Fibroblast of skin of abdomen (primary cell): ENCODE data around the gene NEK6.
A peak's percentile ranks its signal among the peaks of the same experiment; 100 is the strongest.

Source experiments
- DNase-seq: peaks from one replicate; pipeline ENCODE4 v3.0.0-alpha.2; 2013

The NEK6 gene

DNA sequence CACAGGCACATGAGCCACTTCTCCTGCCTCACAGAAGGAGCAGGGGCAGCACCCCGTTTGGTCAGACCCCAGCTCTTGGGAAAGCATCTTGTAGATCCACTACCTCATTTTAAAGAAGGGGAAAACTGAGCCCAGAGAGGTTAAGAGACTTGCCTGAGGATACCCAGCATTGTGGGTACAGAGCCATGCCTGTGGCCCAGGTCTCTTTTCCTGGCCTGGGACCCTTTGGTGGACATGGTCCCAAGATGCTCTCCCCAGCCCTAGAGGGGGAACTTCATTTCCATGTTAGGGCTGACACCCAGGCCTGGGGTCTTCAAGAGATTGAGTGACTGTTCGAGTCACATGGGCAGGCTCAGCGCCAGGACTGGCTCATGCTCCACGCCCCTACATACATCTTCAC, 64.2 kb downstream of the NEK6 start:
- no peak for DNase-seq

DNA sequence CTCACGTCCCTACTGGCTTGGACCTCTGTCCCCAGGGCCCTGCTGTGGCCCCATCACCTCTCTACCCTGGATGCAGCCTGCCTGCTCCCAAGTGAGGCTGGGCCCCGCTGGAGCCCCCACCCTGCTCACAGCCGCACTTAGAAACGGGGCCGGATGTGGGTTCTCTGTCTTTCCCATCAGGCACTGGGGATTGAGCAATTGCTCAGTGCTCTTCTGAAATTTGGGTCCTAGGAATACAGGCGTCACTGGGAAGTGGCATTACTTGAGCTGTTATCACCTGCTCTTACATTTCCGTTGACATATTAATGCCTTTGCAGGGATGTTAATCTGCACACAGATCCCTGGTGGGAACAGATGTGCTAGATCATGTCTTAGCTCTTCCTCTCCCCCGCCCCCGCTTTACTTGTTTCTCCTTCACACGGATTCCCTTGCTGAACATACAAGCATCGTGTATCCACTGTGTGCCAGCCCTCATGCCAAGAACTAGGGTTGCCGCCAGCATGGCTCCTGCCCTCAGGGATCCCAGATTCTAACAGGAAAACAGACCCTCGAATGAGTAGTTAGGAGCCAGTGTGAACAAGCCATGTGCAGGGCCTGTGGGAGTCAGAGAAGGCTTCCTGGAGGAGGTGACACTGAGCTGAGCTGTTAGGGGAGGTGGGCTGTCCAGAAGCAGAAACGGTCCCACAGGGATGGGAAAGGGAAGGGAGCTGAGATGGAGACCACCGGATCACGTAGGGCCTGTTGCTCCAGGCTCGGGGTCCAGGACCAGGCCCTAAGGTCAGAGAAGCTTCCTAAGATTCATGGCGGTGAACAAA, 65.1 kb downstream of the NEK6 start:
- DNase-seq: peak; percentile 23

DNA sequence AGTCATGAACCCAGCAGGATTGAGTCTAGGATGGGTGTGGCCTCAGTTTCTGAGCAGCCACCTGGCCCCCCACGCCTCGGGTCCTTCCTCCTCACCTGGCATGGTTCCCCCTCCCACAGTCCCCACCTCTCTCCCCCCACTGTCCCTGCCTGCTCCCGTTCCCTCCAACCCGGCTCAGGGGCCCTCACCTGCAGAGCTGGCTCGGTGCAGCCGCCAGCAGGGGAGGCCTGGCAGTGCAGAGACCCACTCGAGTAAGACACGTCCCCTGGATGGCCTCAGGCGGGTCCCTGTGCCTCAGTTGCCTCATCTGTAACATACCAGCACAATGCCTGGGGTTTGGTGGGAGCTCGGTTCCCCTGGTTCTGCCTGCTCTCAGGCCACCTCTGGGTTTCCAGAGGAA, 66.2 kb downstream of the NEK6 start:
- no peak for DNase-seq

DNA sequence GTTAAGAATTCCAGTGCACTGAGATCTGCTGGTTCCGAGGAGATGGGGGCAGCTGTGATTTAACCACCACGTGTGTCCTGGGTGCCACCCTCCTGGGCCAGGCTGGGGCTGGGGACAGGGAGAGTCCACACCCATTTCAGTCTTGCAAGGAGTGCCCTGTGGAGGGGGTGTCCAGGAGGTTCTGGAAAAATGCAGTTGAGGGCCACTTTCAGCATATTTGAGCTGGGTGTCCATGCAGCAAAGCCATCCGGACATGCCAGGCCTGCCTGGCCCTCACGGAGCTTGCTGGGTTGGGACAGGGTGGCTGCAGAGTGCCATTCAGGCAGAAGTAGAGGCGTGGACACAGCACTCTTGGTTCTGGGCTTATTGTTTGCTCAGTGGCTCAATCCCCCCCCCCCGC, 68.1 kb downstream of the NEK6 start:
- no peak for DNase-seq

DNA sequence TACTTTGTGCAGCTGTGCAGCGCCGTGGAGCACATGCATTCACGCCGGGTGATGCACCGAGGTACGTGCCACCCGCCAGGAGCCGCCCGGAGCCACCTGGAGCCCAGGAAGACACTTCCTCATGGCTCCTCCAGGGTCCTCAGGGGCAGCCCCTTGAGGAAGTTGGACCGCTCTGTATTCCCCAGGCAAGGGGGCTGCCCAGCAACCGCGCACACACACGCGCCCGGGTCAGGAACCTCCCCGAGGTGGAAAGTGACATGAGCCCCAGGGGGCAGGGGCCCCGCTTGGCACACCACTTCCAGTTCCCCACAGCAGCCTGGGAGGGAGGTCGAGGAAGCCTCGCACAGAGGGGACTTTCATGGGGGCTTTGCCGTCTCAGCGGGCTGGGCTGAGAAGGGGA, 68.6 kb downstream of the NEK6 start:
- DNase-seq: no peak

DNA sequence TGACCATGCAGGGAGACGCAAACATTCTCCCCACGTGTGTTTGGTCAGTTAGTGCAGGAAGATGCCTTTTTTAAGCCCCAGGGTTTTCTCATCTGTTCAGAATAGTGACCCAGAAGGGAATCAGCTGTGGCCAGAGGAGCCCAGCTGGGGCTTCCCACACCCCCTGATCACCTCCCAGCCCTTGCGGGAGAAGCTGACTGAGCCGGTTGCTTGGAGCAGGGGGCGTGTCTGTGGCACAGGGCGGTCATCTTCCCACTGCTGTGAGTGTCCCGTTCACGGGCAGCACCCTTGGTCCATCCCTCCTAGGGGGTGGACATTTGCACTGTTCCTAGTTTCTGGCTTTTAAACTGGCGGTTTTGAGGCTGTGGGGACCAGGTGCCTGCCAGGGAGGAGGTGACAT, 69.7 kb downstream of the NEK6 start:
- DNase-seq: no peak

DNA sequence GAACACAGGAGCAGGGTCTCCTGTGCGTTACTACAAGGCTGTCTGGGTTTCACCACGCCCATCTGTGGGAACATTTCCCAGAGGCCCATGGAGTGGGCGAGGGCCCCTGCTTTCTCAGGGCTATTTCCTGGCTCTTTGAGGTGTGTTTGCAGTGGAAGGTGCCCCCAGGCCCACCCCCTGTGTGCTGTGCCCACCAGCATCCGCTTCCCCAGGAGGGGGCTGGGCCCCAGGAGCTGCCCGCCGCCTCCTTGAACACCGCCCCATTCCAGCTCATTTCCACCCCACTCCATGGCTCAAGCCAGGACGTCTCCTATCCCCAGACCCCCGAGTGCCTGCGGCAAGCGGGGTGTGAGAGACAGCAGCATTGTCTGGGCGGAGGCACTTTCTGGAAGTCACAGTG, 70.5 kb downstream of the NEK6 start:
- no peak for DNase-seq

DNA sequence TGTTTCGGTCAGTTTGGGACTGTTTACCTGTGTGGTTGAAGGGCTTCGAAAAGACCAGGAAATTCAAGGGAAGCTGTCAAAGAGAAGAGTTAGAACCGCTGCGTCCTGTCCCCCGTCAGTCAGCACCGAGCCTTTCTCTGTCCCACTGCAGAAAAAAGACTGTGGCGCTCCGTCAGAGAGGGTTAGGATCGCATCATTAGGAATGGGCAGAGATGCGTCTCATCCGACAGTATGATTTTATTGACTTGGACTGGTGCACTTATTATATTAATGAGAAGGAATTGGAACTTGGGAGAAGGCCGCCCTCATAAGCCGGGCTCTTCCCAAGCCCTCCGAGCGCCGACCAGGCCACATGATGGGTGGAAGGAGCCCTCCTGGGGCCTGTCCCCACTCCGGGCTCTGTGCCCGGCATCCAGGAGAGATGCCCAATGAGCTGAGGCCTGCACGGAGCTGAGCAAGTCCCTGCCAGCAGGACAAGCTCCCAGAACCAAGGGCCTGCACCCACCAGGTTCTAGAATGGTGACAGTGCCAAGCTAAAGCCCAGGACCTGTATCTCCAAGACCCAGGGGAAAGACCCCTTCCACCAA, 71.5 kb downstream of the NEK6 start:
- DNase-seq: no peak

DNA sequence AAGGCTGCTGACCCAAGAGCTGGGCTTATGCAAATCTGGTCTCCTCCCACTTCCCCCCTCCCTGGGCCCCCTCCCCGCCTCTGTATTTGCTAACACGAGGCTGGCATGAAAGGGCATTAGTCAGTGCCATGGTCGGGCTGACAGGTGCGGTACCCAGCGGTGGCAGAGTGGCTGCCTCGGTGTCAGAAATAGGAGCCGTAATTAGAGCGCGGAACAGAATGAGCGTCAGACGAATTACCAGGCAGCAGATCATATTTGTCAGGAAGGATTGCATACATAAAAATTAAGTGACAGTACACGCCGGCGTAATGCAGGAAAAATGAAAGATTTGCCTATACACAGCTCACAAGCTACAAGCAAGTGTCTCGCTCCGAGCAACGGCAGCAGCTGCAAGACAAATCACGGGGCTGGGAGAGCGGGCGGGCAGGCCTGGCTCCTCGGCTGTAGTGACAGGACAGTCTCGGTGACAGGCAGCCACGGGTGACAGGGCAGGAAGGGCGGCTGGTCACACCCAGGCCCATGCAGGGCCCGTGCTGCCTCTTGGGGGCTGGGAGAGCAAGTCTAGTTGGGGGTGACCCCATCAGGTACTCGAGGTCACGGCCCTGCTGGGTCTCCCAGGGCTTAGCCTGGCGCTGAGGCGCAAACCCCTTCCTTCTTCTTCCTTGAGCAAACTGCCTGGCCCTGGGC, 72.4 kb downstream of the NEK6 start:
- DNase-seq: no peak

DNA sequence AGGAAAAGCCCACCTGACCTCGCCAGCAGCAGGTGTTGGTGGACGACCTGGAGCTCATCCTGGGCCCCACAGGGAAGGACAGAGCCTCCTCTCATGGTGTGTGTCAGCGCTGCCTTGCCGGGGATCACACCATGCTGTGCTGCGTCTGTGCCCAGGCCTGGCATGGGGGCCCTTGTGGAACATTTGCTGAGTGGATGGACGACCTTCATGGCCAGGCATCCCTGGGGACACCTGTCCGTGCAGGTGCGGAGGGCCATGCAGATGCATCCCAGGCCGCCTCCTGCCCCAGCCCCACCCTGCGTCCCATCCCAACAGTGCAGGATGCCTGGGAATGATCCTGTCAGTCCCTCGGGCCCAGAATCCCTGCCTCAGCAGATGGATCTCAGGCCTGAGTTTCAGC, 73.8 kb downstream of the NEK6 start:
- no peak for DNase-seq

DNA sequence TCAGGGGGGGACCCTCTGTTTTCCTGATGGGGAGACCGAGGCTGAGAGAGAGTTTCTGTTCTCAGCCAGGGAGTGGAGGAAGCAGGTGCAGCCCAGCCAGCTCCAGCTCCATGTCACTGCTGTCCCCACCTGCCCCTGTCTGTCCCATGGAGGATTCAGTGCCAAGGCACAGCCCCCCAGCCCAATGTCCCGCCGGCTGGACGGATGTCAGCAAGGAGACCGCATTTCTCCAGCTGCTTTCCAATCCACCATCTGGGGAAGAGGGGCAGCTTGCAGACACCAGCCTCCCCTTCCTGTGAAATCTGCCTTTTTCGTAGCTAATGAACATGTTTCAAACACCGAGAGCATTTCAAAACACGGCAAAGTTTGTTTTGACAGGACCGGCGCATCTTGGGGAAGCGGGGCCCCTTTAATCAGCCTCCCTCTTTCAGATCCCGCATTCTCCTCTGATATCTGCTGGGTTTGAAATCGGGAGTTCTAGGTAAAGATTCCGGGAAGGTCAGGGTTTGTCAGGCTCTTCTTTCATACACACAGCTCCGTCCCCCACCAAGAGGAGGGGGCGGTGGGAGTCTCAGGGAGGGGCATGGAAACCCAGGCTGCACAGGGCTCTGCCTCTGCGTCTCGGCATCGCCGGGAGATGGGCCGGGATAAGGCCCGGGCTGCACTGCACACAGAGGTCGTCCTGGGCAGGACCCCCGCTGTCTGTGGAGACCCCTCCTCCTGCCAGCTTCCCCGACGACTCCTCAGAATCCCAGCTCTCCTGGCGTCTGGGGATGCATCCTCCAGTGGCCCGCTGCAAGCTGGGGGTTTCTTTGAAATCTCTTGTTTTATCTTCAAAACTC, 74.8 kb downstream of the NEK6 start:
- DNase-seq: no peak

DNA sequence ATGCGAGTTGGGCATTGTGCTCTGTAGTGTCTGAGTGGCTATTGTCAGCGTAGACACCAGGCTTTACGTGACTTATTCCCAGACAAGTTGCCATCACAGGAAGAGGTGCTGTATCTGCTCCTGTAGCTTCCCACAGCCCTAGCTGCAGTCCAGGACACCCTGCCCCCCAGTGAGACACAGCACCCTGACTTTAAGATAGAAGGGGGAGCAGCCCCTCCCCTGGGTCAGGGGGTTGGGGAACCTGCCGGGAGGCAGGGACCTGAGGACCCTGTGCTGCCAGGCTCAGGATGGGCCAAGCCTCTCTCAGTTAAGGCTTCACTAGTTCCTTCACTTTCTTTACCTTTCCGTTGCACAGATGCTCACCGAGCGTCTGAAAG, 75.4 kb downstream of the NEK6 start:
- DNase-seq: no peak

DNA sequence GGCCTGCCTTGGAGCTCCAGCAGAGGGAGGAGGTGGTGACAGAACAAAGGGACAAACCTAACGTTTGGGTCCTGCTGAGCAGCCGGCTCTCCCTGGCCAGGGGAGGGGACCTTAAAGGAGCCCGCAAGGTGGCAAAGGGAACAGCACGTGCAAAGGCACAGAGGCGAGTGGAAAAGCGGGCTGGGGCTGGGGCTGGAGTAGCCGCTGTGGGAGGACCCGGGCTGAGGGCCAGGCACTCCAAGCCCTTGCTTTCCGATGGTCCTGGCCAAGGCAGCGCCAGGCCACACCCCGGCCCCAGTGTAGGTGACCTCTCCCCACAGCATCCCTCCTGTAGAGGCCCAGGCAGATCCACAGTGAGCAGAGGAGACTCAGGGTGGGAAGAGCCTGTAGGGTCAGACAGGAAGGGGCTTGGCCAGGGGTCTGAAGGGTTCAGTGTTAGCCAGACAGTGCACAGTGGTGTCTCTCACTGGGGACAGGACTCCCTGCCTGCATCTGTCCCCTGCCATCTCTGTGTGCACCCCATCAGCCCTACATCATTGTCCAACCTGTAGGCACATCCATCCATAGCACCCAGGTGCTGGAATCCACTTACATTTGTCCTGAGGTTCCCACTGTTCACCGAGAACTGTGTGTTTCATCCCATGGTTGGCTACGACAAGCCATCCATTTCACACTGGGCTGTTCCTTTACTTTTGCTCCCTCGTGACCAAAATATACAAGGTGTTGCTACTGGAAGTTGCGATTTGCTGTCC, 77.0 kb downstream of the NEK6 start:
- no peak for DNase-seq

DNA sequence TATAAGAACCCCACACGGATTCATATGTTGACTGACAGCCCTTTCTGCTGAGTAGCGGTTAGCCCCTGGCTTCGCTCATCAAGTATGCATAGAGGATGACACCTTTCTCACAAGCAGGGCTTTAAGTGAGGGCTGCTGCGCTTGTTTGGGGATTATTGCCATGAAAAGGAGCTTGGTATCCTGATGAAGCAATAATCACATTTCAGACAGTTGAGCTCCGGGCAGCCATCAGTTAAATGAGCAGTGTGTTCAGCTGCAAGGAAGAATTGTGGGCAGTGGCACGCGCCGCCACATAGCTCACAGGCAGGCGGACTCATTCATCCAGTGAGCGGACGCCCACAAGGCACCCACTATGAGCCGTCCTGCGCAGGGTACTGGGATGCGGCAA, 77.6 kb downstream of the NEK6 start:
- no peak for DNase-seq

DNA sequence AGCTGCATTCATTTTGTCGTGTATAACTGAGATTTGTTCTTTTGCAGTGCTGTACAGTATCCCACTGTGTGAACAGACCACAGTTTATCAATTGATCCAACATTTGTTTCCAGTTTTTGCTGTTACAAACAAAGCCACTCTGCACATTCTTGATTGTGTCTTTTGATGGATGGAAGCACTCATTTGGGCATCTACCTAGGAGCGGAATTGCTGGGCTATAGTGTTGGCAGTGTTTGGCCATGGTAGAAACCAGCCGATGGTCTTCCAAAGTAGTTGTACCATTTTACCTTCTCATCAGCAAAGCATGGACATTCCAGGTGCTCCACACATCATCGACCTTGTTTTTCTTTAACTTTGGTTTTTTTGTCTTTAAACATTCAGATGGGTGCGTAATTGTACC, 79.8 kb downstream of the NEK6 start:
- no peak for DNase-seq

DNA sequence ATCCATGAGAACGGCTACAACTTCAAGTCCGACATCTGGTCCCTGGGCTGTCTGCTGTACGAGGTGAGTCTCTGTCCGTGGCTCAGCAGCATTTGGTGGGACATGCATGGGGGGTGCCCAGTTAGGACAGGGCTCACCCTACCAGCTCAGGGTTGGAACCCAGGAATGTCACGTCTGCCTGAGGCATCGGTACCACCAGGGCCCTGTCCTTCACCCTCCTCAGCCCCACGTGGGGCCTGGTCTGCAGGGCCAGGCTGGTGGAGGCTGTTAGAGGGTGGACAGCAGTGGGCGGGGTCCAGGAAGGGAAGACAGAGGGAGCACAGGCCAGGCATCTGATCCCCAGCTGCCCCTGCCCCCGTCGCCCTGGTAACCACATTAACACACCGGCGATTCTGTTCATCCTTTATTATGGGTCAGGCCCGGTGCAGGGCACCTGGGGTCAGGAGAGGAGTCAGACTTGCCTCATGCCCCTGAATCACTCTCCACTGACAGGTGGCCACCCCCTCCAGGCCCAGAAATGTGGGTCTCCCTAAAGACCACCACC, 81.9 kb downstream of the NEK6 start:
- no peak for DNase-seq

DNA sequence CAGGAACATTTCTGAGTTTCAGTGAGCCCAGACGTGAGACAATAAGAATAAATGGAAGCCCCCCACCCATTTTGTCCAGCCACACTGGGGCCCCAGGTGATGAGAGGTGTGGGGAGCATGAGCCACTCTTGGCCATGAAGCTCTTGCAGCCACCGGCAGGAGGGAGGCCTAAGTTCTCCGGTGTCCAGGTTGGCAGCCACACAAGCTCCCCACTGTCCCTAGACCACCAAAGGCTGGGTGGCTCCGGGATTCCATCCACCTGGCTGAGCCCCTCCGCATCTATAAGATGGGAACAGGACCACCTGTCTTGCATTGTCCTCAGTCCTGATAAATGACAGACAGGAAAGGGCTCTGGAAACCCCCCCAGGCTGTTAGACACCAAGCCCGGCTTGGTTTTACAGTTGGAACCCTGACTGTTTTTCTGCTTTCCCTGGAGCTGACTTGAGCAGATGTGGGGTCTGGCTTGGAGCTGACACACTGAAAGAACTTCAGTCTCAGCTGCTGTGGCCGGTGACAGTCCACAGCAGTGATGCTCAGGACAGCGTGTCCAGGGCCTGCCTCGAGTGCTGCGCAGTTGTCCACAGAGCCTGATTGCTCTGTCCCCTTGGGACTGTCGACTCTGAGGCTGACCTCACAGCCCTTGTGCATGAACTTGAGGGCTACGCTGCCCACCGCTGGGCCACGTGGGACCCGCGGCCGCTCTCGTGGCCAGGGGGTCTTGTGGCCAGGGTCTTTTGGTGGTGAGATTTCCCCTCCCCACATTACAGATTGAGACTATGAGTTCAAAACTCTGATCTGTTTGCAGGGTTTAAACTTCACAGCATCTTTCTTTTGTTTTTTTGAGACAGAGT, 82.7 kb downstream of the NEK6 start:
- DNase-seq: no peak

DNA sequence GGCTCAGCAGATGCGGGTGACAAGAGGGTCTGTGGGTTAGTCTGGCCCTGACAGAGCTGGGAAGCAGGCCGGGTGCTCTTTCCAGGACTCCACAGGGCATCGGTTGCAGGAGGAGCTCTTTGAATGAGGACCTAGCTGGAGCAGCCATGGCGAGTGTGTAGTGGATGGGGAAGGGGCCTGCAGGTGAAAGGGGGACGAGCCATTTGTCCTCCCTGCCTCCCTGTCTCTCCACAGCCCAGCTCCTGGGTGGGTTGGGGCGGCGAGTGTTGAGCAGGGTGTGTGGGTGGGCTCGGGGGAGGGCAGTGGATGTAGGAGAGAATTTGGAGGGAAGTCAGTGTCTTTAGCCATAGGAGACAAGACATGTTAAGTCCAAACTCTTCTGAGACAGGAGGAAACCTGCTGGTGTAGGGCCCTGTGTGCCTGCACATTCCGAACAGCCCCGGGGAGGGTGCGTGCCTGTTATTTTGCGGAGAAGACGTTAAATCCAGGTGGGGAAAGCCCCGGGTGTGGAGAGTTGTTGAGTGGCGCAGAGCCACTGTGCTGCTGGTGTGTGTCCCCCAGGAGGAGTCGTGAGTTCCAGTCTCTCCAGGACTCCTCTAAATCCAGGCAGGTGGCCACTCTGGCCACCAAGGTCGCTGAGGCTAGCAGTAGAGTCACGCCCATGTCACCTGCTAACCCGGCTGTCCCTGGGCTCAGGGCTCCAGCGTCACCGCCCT, 83.9 kb downstream of the NEK6 start:
- DNase-seq: no peak

DNA sequence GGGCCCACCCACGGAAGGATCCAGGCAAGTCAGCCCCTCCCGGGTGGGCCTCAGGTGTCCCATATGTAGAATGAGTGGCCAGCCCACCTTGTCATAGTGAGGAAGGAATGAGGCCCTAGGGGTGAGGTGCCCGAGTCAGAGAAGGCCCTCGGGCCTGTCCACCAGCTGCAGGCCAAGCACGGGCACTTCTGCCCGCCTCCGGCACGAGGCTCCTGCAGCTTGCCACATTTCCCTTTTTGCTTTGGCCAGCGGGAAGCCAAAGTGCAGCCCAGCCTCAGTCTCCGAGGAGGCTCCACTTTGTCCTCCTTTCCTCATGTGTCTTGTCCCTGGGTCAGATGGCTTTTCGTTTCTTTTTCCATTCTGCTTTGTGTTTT, 84.6 kb downstream of the NEK6 start:
- no peak for DNase-seq

DNA sequence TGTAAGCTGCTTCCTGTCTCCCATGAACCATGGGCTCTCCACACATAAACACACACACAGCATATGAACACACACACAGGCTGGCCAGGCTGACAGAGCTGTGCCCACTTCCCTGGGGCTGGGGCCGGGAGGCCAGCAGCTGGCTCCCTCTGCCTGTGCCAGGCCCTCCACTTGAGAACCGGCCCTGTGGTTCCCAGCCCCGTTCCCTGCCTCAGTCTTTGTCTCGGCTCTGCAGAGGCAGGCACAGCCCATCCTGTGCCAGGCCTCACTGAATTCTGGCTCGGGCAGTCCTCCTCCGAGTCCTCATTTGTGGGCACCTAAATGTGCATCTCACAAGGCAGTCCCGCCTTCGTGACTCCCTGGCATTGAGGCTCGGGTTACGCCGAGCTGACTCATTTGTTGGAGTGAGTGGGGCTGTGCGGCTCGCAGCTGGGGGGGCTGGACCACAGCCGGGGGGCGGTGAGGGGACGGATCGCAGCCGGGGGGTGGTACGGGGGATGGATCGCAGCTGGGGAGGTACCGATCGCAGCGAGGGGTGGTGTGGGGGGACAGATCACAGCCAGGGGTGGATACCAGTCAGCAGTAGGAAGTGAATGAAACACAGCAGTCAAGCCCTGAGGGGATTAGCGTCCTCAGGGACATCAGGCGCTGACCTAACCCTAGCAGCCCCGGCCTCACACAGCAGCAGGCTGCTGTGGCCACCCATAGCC, 85.2 kb downstream of the NEK6 start:
- peak; percentile 93 for DNase-seq
